CD4-positive, alpha-beta T cell (primary cell): ENCODE data around the gene CSTPP1. TPM values are rescaled to one million over a fixed set of nuclear protein-coding genes. Genes with fewer than 3 reads are reported as not detected.

Source experiments
- ATAC-seq: fragments of 200-7000 bp; cut with Tn5 transposase; one replicate; pipeline ENCODE4 v1.10.0; 2022; ENCODE audit warnings: mild to moderate bottlenecking; ENCODE audit not compliant: poor library complexity
- CTCF ChIA-PET: fragments of 350-600 bp; sonication (Branson Sonifier 250); formaldehyde crosslinking; loops from one replicate; lab custom pipeline; 2021; ENCODE audit warnings: antibody characterized with exemption, inconsistent platforms; lab: Charles Lee
- POLR2A ChIA-PET: fragments of 350-600 bp; sonication (Branson Sonifier 250); formaldehyde crosslinking; loops from one replicate; lab custom pipeline; 2021; ENCODE audit warnings: antibody characterized with exemption, inconsistent platforms; lab: Charles Lee
- DNase-seq, 14 experiments: peaks; one replicate each; pipeline ENCODE4 v3.0.0-alpha.2; 2013 to 2020; ENCODE audit warnings: mixed read lengths in 2 of 14
- H3K27ac ChIP-seq, 2 donors: one replicate each; pipeline versions ENCODE4 v1.5.1 to v1.7.0; 2013; ENCODE audit warnings: low read length in 2 of 2, low read depth in 1 of 2, mild to moderate bottlenecking in 1 of 2
- H3K27me3 ChIP-seq, 2 experiments: 1 replicate in 1 of 2; 2 replicates in 1 of 2; pipeline versions ENCODE4 v1.6.1 to v1.7.0; 2013; ENCODE audit warnings: low read length in 2 of 2, control low read depth in 1 of 2, mild to moderate bottlenecking in 1 of 2, moderate library complexity in 1 of 2; ENCODE audit not compliant: insufficient read depth in 2 of 2, control insufficient read depth in 1 of 2
- H3K36me3 ChIP-seq: one replicate; pipeline ENCODE4 v1.6.1; 2013; ENCODE audit warnings: low read length, control low read depth; ENCODE audit not compliant: insufficient read depth
- H3K4me1 ChIP-seq: one replicate; pipeline ENCODE4 v1.6.1; 2013; ENCODE audit warnings: low read length, control low read depth; ENCODE audit not compliant: insufficient read depth
- H3K4me3 ChIP-seq: one replicate; pipeline ENCODE4 v1.5.1; 2013; ENCODE audit warnings: mild to moderate bottlenecking, low read length, moderate library complexity
- H3K9me3 ChIP-seq, 2 experiments: 1 replicate in 1 of 2; 2 replicates in 1 of 2; pipeline versions ENCODE4 v1.6.1 to v1.7.0; 2013; ENCODE audit warnings: low read length in 2 of 2, mild to moderate bottlenecking in 2 of 2, control low read depth in 1 of 2, moderate library complexity in 1 of 2; ENCODE audit not compliant: control insufficient read depth in 1 of 2, insufficient read depth in 1 of 2
- H3K27ac Mint-ChIP-seq: one replicate; pipeline ENCODE4 v1.8.0; 2020; ENCODE audit warnings: mixed read lengths
- H3K27me3 Mint-ChIP-seq: one replicate; pipeline ENCODE4 v1.8.0; 2021; ENCODE audit warnings: mixed read lengths
- H3K36me3 Mint-ChIP-seq: one replicate; pipeline ENCODE4 v1.8.0; 2021; ENCODE audit warnings: low read depth, mixed read lengths
- H3K4me1 Mint-ChIP-seq: one replicate; pipeline ENCODE4 v1.8.0; 2021; ENCODE audit warnings: low read depth, mixed read lengths
- H3K4me3 Mint-ChIP-seq: one replicate; pipeline ENCODE4 v1.8.0; 2020; ENCODE audit warnings: mild to moderate bottlenecking, mixed read lengths
- H3K9me3 Mint-ChIP-seq: one replicate; pipeline ENCODE4 v1.8.0; 2020; ENCODE audit warnings: mixed read lengths
- intact Hi-C, 2 experiments: fragments of 100-400 bp; cut with DNase I in 1 of 2; cut with micrococcal nuclease in 1 of 2; formaldehyde crosslinking; loops; one replicate each; pipeline versions ENCODE4 v1.15.1 to v1.9.0; 2023 to 2025; cut with DNase I, micrococcal nuclease
- total RNA-seq, 174 experiments: library from RNA in 2 of 174; stranded (reverse) in 2 of 174; gene quantifications; one replicate each; pipeline ENCODE4 v1.2.3 and lab custom pipeline; 2021 to 2026
- TF ChIP-seq, protein P1 (sequence below): fragments of 200-600 bp; IDR thresholded peaks from one replicate; pipeline ENCODE4 v1.8.0; 2022; ENCODE audit warnings: antibody characterized with exemption, mild to moderate bottlenecking

CSTPP1 gene
- total RNA-seq, 2 experiments from 2014 or later = 6.6 to 7.3 TPM

DNA sequence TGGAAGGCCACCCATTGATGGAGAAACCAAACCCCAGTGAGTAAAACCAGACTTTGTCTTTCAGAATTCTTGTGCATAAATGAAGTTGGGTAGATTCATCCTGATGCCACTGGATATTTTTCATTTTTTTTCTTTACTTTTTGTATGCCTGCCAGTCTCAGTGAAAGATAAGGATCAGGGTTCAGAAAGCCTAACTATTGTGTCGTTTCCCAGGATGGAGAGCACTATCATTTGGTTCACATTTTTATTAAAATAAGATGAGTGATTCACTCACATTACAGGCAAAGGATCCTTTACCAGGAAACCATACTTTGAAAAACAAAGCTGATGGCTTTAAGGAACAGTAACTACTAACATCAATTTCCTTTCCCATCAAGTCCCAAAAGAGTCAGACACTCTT, 188.1 kb downstream of the CSTPP1 start:
- no peaks in the 10 kb centered on the region for H3K9me3 Mint-ChIP-seq
- CTCF ChIA-PET = no interaction called here
- no peak overlapping the region for H3K27ac Mint-ChIP-seq
- no peak for DNase-seq
- H3K27me3 Mint-ChIP-seq = no peaks in the 10 kb centered on the region
- TF ChIP-seq, protein P1, sequence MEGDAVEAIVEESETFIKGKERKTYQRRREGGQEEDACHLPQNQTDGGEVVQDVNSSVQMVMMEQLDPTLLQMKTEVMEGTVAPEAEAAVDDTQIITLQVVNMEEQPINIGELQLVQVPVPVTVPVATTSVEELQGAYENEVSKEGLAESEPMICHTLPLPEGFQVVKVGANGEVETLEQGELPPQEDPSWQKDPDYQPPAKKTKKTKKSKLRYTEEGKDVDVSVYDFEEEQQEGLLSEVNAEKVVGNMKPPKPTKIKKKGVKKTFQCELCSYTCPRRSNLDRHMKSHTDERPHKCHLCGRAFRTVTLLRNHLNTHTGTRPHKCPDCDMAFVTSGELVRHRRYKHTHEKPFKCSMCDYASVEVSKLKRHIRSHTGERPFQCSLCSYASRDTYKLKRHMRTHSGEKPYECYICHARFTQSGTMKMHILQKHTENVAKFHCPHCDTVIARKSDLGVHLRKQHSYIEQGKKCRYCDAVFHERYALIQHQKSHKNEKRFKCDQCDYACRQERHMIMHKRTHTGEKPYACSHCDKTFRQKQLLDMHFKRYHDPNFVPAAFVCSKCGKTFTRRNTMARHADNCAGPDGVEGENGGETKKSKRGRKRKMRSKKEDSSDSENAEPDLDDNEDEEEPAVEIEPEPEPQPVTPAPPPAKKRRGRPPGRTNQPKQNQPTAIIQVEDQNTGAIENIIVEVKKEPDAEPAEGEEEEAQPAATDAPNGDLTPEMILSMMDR = no peak
- H3K4me1 Mint-ChIP-seq = no peaks in the 10 kb centered on the region
- no peaks in the 10 kb centered on the region for H3K36me3 Mint-ChIP-seq
- Histone ChIP-seq H3K27ac (no peak overlapping the region), H3K4me3 (no peak overlapping the region), H3K36me3 (no peaks in the 10 kb centered on the region), H3K9me3 (no peaks in the 10 kb centered on the region), H3K27me3 (no peaks in the 10 kb centered on the region), H3K4me1 (no peaks in the 10 kb centered on the region)
- POLR2A ChIA-PET = no interaction called here
- no peak overlapping the region for H3K4me3 Mint-ChIP-seq
- intact Hi-C loops = no loop called here
- no peak for ATAC-seq

DNA sequence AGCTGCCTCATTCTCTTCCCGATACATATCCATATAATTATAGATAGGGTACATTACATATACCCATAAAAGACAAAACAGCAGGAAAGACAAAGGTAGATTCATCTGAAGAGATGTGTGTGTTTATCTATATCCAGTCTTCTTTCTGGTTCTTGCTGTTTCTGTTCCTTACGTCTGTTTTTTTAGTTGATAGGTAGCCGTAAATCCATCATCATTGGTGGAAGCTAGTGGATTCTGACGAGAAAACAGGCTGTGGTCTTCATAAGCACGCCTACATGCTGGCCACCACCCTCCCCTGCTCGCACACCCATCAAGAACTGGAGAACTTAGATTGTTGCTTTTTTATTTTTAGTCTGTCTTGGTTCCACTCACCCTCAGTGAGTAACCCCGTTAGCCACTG, 188.5 kb downstream of the CSTPP1 start:
- Histone ChIP-seq H3K27me3 (no peaks in the 10 kb centered on the region), H3K9me3 (no peaks in the 10 kb centered on the region), H3K36me3 (no peaks in the 10 kb centered on the region), H3K27ac (no peak overlapping the region), H3K4me3 (no peak overlapping the region), H3K4me1 (no peaks in the 10 kb centered on the region)
- DNase-seq (no peak), ATAC-seq (no peak)
- POLR2A ChIA-PET = no interaction called here
- TF ChIP-seq, protein P1 = no peak
- Mint-ChIP-seq H3K4me3 (no peak overlapping the region), H3K27me3 (no peaks in the 10 kb centered on the region), H3K9me3 (no peaks in the 10 kb centered on the region), H3K4me1 (no peaks in the 10 kb centered on the region), H3K36me3 (no peaks in the 10 kb centered on the region), H3K27ac (no peak overlapping the region)
- intact Hi-C loops = no loop called here
- CTCF ChIA-PET = interaction anchor here (0.6 kb wide), 1 partner anchor 395 kb away, joined by 3 read pairs; no protein-coding TSS in a partner anchor

DNA sequence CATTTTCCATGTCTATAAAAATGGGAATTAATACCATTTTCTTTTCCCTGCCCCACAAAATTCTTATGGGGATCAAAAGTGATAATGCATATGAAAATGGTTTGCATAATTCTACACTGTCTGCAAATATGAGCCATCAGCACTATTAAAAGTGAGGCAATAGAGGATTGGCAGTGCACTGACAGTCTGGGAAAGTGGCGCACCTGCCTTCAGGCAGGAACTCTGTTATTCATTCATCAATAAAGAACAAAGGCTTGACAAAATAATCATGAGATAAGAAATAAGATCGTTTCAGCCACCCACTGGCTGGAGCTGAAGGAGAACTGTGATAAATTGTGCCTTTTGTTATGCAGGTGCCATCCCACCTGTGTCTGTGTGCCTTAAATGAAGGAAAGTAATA, 190.7 kb downstream of the CSTPP1 start:
- H3K36me3 ChIP-seq = no peaks in the 10 kb centered on the region
- no peaks in the 10 kb centered on the region for H3K4me1 ChIP-seq
- no peaks in the 10 kb centered on the region for H3K27me3 Mint-ChIP-seq
- no peak for DNase-seq
- no peak overlapping the region for H3K27ac Mint-ChIP-seq
- ATAC-seq = no peak
- H3K9me3 ChIP-seq = no peaks in the 10 kb centered on the region
- no peaks in the 10 kb centered on the region for H3K36me3 Mint-ChIP-seq
- H3K27ac ChIP-seq = no peak overlapping the region
- H3K4me3 ChIP-seq = no peak overlapping the region
- no peak overlapping the region for H3K4me3 Mint-ChIP-seq
- no peaks in the 10 kb centered on the region for H3K9me3 Mint-ChIP-seq
- H3K27me3 ChIP-seq = no peaks in the 10 kb centered on the region
- CTCF ChIA-PET = no interaction called here
- no peaks in the 10 kb centered on the region for H3K4me1 Mint-ChIP-seq
- intact Hi-C loops = no loop called here
- POLR2A ChIA-PET = no interaction called here
- TF ChIP-seq, protein P1 = no peak
